ENCODE results near the gene VSX2. TPM values are rescaled to one million over a fixed set of nuclear protein-coding genes. Genes with fewer than 3 reads are reported as not detected.

Gene VSX2
- total RNA-seq, 1 experiment from 2014 or later: not detected

GRCh38 chr14:74213907-74214803 lies 25.1 kb upstream of the VSX2 start:
- H3K27me3 Mint-ChIP-seq (ENCODE audit: unreplicated experiment): peaks cover 56% of the 10 kb centered on the region
- intact Hi-C loops (cut with micrococcal nuclease; ENCODE audit: unreplicated experiment): no loop called here
- no peak for DNase-seq
- CTCF ChIA-PET: interaction anchor here (0.6 to 0.7 kb wide), 2 partner anchors 32 to 38 kb away, joined by 3 to 4 read pairs; no protein-coding TSS in a partner anchor
- no peak overlapping the region for H3K4me3 Mint-ChIP-seq (ENCODE audit: low read depth, unreplicated experiment)
- TF ChIP-seq, protein P1, sequence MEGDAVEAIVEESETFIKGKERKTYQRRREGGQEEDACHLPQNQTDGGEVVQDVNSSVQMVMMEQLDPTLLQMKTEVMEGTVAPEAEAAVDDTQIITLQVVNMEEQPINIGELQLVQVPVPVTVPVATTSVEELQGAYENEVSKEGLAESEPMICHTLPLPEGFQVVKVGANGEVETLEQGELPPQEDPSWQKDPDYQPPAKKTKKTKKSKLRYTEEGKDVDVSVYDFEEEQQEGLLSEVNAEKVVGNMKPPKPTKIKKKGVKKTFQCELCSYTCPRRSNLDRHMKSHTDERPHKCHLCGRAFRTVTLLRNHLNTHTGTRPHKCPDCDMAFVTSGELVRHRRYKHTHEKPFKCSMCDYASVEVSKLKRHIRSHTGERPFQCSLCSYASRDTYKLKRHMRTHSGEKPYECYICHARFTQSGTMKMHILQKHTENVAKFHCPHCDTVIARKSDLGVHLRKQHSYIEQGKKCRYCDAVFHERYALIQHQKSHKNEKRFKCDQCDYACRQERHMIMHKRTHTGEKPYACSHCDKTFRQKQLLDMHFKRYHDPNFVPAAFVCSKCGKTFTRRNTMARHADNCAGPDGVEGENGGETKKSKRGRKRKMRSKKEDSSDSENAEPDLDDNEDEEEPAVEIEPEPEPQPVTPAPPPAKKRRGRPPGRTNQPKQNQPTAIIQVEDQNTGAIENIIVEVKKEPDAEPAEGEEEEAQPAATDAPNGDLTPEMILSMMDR (IDR thresholded peaks at IDR 0.05; ENCODE audit: unreplicated experiment): no peak
- no TSS peak for BruUV-seq (replicated peaks)
- H3K27ac Mint-ChIP-seq (ENCODE audit: unreplicated experiment): no peak overlapping the region
- no peaks in the 10 kb centered on the region for H3K36me3 Mint-ChIP-seq (ENCODE audit: insufficient read depth, unreplicated experiment)
- H3K4me1 Mint-ChIP-seq (ENCODE audit: low read depth, unreplicated experiment): no peaks in the 10 kb centered on the region
- H3K9me3 Mint-ChIP-seq (ENCODE audit: low read depth, unreplicated experiment): no peaks in the 10 kb centered on the region

GRCh38 chr14:74216671-74217070 lies 22.6 kb upstream of the VSX2 start:
- TF ChIP-seq, protein P1 (IDR thresholded peaks at IDR 0.05; ENCODE audit: unreplicated experiment): no peak
- no TSS peak for BruUV-seq (replicated peaks)
- no peak for DNase-seq
- Mint-ChIP-seq H3K36me3 (ENCODE audit: insufficient read depth, unreplicated experiment) (no peaks in the 10 kb centered on the region), H3K4me1 (ENCODE audit: low read depth, unreplicated experiment) (no peaks in the 10 kb centered on the region), H3K4me3 (ENCODE audit: low read depth, unreplicated experiment) (no peak overlapping the region), H3K27ac (ENCODE audit: unreplicated experiment) (no peak overlapping the region), H3K27me3 (ENCODE audit: unreplicated experiment) (peaks cover 76% of the 10 kb centered on the region), H3K9me3 (ENCODE audit: low read depth, unreplicated experiment) (no peaks in the 10 kb centered on the region)
- intact Hi-C loops (cut with micrococcal nuclease; ENCODE audit: unreplicated experiment): no loop called here
- CTCF ChIA-PET: no interaction called here

DNA sequence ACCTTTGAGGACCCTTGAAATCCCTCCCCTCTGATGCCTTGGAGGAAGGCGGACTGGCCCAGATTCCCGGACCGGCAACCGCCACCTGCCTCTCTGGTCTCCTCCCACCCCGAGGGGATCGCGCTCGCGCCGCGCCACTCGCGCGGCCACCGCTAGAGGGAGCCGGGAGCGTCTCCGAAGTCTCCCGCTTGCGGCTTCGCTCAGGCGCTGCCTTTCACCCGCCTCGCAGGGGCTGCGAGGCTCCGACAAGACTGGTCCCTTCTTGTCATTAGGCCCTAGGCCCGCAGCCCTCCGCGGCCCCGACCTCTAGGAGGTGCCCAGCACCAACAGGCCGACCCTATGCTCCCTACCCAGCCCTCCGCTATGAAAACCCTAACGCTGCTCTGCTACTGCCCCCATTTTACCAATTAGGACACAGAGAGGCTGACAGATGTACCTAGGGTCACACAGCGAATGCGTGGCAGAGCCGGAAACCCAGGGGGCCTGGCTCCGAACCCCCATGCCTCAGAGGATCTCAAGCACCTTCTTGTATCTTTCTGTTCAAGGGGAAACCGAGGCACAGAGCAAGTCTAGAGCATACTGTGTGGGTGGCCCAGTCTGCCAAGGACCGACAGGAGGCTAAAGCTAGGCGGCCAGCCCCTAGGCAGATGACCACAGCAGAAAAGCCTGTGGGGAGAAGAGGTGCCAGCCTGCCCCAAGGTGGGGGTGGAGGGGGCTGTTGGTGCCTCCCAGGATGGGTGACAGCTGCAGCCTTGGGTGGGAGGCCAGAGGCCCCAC lies 21.4 kb upstream of the VSX2 start:
- peak overlapping the region; percentile 41 for H3K4me3 Mint-ChIP-seq (ENCODE audit: low read depth, unreplicated experiment)
- TF ChIP-seq, protein P1 (IDR thresholded peaks at IDR 0.05; ENCODE audit: unreplicated experiment): peak; percentile 81
- no peaks in the 10 kb centered on the region for H3K9me3 Mint-ChIP-seq (ENCODE audit: low read depth, unreplicated experiment)
- CTCF ChIA-PET: no interaction called here
- no peaks in the 10 kb centered on the region for H3K4me1 Mint-ChIP-seq (ENCODE audit: low read depth, unreplicated experiment)
- intact Hi-C loops (cut with micrococcal nuclease; ENCODE audit: unreplicated experiment): no loop called here
- no TSS peak for BruUV-seq (replicated peaks)
- H3K27ac Mint-ChIP-seq (ENCODE audit: unreplicated experiment): no peak overlapping the region
- DNase-seq: peak; percentile 84
- H3K27me3 Mint-ChIP-seq (ENCODE audit: unreplicated experiment): peaks cover 72% of the 10 kb centered on the region
- H3K36me3 Mint-ChIP-seq (ENCODE audit: insufficient read depth, unreplicated experiment): no peaks in the 10 kb centered on the region

DNA sequence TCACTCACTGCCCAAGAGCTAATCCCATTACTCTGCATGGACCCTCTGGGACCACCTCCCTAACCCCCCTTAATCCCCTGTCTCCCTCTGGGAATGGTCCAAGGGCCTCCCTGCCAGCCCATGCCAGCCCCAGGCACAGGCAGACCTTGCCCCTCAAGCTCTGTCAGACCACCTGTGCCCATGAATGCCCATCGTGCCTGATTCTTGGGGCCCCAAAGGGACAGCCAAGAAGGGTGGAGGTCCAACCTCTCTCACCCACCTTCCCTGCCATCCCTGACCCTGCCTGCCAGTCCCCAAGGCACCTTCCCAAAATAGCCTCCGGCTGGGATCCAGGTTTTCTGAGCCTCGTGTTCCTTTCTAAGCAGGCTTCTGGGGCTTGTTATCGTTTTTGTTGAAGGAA lies 20.8 kb upstream of the VSX2 start:
- Mint-ChIP-seq H3K36me3 (ENCODE audit: insufficient read depth, unreplicated experiment) (no peaks in the 10 kb centered on the region), H3K27ac (ENCODE audit: unreplicated experiment) (no peak overlapping the region)
- CTCF ChIA-PET: interaction anchor here (1.0 kb wide), 1 partner anchor 9 kb away, joined by 3 read pairs; no protein-coding TSS in a partner anchor

More for the DNA sequence above, 20.8 kb upstream of the VSX2 start:
- Mint-ChIP-seq H3K9me3 (ENCODE audit: low read depth, unreplicated experiment) (no peaks in the 10 kb centered on the region), H3K27me3 (ENCODE audit: unreplicated experiment) (peaks cover 67% of the 10 kb centered on the region), H3K4me3 (ENCODE audit: low read depth, unreplicated experiment) (no peak overlapping the region), H3K4me1 (ENCODE audit: low read depth, unreplicated experiment) (no peaks in the 10 kb centered on the region)
- intact Hi-C loops (cut with micrococcal nuclease; ENCODE audit: unreplicated experiment): no loop called here
- TF ChIP-seq, protein P1 (IDR thresholded peaks at IDR 0.05; ENCODE audit: unreplicated experiment): no peak
- no peak for DNase-seq
- no TSS peak for BruUV-seq (replicated peaks)

Measured in Calu3 (cell line).